Keratinocyte (primary cell): ENCODE measurements around the gene TBC1D8. TPM values are rescaled to one million over a fixed set of nuclear protein-coding genes. Genes with fewer than 3 reads are reported as not detected.

ENCODE experiments used
- DNase-seq: peaks from one replicate; pipeline ENCODE4 v3.0.0-alpha.2; 2011; ENCODE audit warnings: low read depth, missing footprints, low spot score
- FAIRE-seq: peaks from 2 replicates; lab custom pipeline; 2011; peaks lifted over from hg19 to GRCh38; lab: Jason Lieb, UNC
- H2AFZ ChIP-seq: 2 replicates; pipeline ENCODE4 v1.6.0; 2012; ENCODE audit warnings: low read length, control low read depth, inconsistent platforms; ENCODE audit not compliant: control insufficient read depth
- H3K27ac ChIP-seq: 2 replicates; pipeline ENCODE4 v1.5.1; 2011; ENCODE audit warnings: low read length; ENCODE audit not compliant: control insufficient read depth, insufficient read depth
- H3K27me3 ChIP-seq: 3 replicates; pipeline ENCODE4 v1.6.0; 2011; ENCODE audit warnings: low read length; ENCODE audit not compliant: control insufficient read depth, insufficient read depth; ENCODE audit errors: extremely low read depth
- H3K36me3 ChIP-seq, 2 experiments: 2 replicates in 1 of 2; 3 replicates in 1 of 2; pipeline ENCODE4 v1.5.1; 2011; ENCODE audit warnings: low read length in 2 of 2, mild to moderate bottlenecking in 1 of 2; ENCODE audit not compliant: control insufficient read depth in 2 of 2, insufficient read depth in 2 of 2; ENCODE audit errors: extremely low read depth in 1 of 2
- H3K4me1 ChIP-seq: 3 replicates; pipeline ENCODE4 v1.5.1; 2011; ENCODE audit warnings: low read length; ENCODE audit not compliant: control insufficient read depth, insufficient read depth; ENCODE audit errors: extremely low read depth
- H3K4me2 ChIP-seq: 3 replicates; pipeline ENCODE4 v1.6.0; 2011; ENCODE audit warnings: low read depth, low read length; ENCODE audit not compliant: control insufficient read depth, insufficient read depth; ENCODE audit errors: extremely low read depth
- H3K4me3 ChIP-seq, 3 experiments: fragments of 200-600 bp in 1 of 3; sonication (generic) in 1 of 3; 2 replicates in 2 of 3; 3 replicates in 1 of 3; pipeline ENCODE4 v1.5.1; 2011 to 2016; ENCODE audit warnings: low read length in 3 of 3, mild to moderate bottlenecking in 3 of 3, control low read depth in 2 of 3, inconsistent platforms in 1 of 3, low read depth in 1 of 3, mixed read lengths in 1 of 3, mixed run types in 1 of 3, moderate library complexity in 1 of 3; ENCODE audit not compliant: control insufficient read depth in 2 of 3, insufficient read depth in 2 of 3; ENCODE audit errors: extremely low read depth in 1 of 3
- H3K79me2 ChIP-seq: 2 replicates; pipeline ENCODE4 v1.6.0; 2012; ENCODE audit warnings: low read length; ENCODE audit not compliant: control insufficient read depth, insufficient read depth
- H3K9ac ChIP-seq: 3 replicates; pipeline ENCODE4 v1.6.0; 2011; ENCODE audit warnings: low read length; ENCODE audit not compliant: control insufficient read depth, insufficient read depth; ENCODE audit errors: extremely low read depth
- H3K9me1 ChIP-seq: 3 replicates; pipeline ENCODE4 v1.6.0; 2011; ENCODE audit warnings: low read length; ENCODE audit not compliant: control insufficient read depth, insufficient read depth; ENCODE audit errors: extremely low read depth
- H3K9me3 ChIP-seq: 2 replicates; pipeline ENCODE4 v1.5.1; 2012; ENCODE audit warnings: low read depth, low read length; ENCODE audit not compliant: control insufficient read depth
- H4K20me1 ChIP-seq: 3 replicates; pipeline ENCODE4 v1.6.0; 2011; ENCODE audit warnings: low read length; ENCODE audit not compliant: control insufficient read depth, insufficient read depth; ENCODE audit errors: extremely low read depth
- CTCF ChIP-seq, 3 experiments: IDR thresholded peaks in 1 of 3; conservative IDR thresholded peaks in 1 of 3; optimal IDR thresholded peaks in 1 of 3; 2 replicates in 2 of 3; 3 replicates in 1 of 3; pipeline versions ENCODE3 to v1.5.1; 2011; ENCODE audit warnings: low read length in 3 of 3, mild to moderate bottlenecking in 3 of 3, moderate library complexity in 2 of 3, control low read depth in 1 of 3, inconsistent platforms in 1 of 3; ENCODE audit not compliant: insufficient read depth in 2 of 3; ENCODE audit errors: extremely low read depth in 1 of 3
- EZH2 ChIP-seq: IDR thresholded peaks from one replicate; pipeline ENCODE4 v1.6.1; 2012; ENCODE audit warnings: inconsistent platforms, mild to moderate bottlenecking, low read length, moderate library complexity
- dilution Hi-C: fragments of 300-500 bp; cut with MboI; formaldehyde crosslinking; loops from one replicate; pipeline ENCODE4 v1.7.0; 2020; ENCODE audit warnings: low sequenced_read_pairs; ENCODE audit not compliant: extremely low pct_ligation_motif_present
- polyA plus RNA-seq, 5 experiments: library from polyadenylated mRNA; depleted of rRNA in 3 of 5; stranded (reverse) in 3 of 5; stranded (forward) in 1 of 5; unstranded in 1 of 5; fragments of >200 nt; gene quantifications; 1 replicate in 1 of 5; 2 replicates in 3 of 5; 3 replicates in 1 of 5; pipeline versions ENCODE4 v1.2.1 to v1.2.3, GENCODE V29; 2011 to 2012; ENCODE audit warnings: missing spikeins in 2 of 5, low read depth in 1 of 5, low replicate concordance in 1 of 5

The TBC1D8 gene
- polyA plus RNA-seq, 1 donor (not counting 4 experiments of a cell fraction or from before 2014, with no cell fraction given), result 13.8 TPM

GRCh38 chr2:101081375-101081907 is 69.7 kb downstream of the TBC1D8 start:
- dilution Hi-C loops, result no loop called here
- DNase-seq (no peak), FAIRE-seq (no peak)
- no peaks in the 10 kb centered on the region for H3K4me1 ChIP-seq
- H4K20me1 ChIP-seq, result no peaks in the 10 kb centered on the region
- H3K27ac ChIP-seq, result peak overlapping the region; percentile 25
- no peaks in the 10 kb centered on the region for H3K9me1 ChIP-seq
- no peak overlapping the region for H3K4me2 ChIP-seq
- H2AFZ ChIP-seq, result no peak overlapping the region
- H3K4me3 ChIP-seq, result no peak overlapping the region
- no peaks in the 10 kb centered on the region for H3K9me3 ChIP-seq
- no peaks in the 10 kb centered on the region for H3K27me3 ChIP-seq
- H3K79me2 ChIP-seq, result peaks cover 4% of the 10 kb centered on the region
- peaks cover 0 to 4% of the 10 kb centered on the region in 2 experiments for H3K36me3 ChIP-seq
- no peak overlapping the region for H3K9ac ChIP-seq
- TF ChIP-seq CTCF (optimal IDR thresholded peaks at IDR 0.05 in 1 of 3, IDR thresholded peaks at IDR 0.05 in 1 of 3, conservative IDR thresholded peaks at IDR 0.05 in 1 of 3; ENCODE audit: extremely low read depth in 1 of 3, insufficient read depth in 2 of 3, low read length in 3 of 3) (no peak), EZH2 (no peak)

DNA sequence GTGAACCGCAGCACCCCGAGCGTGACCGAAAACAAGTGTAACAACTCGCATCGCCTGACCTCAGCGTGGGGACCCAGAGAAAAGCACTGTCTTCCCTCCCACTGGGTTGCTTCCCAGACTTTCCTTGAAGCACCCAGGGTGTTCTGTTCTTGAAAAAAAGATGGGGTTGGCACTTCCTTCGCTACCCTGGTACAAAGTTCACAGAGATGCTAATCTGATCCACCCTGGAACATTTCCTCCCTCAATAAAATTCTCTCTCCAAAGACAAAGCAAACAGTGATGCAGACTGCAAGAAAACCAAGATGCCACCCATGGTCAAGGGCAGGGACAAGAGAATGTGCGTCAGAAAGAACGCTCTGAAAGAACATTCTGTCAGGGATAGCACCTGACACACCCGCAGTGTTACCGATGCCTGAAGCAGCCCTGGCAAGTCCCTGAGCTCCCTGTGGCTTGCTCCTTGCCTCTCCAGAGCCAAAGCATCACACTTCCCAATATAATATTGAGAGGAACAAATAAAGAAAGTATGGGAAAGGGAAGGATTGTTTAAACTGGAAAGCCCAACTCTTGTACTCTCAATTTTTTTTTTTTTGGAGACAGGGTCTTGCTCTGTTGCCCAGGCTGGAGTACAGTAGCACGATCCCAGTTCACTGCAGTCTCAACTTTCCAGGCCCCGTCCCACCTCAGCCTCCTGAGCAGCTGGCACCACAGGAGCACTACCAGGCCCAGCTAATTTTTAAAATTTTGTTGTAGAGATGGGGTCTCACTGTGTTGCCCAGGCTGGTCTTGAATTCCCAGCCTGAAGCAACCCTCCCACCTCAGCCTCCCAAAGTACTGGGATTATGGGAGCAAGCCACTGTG is 70.7 kb downstream of the TBC1D8 start:
- Histone ChIP-seq H3K4me1 (no peaks in the 10 kb centered on the region), H3K9ac (peak overlapping the region; percentile 19), H3K36me3 (peaks cover 0 to 2% of the 10 kb centered on the region in 2 experiments), H2AFZ (no peak overlapping the region), H3K27me3 (no peaks in the 10 kb centered on the region), H4K20me1 (no peaks in the 10 kb centered on the region), H3K9me1 (no peaks in the 10 kb centered on the region), H3K4me2 (no peak overlapping the region), H3K9me3 (no peaks in the 10 kb centered on the region), H3K79me2 (peaks cover 4% of the 10 kb centered on the region), H3K4me3 (no peak overlapping the region), H3K27ac (no peak overlapping the region)
- no peak for TF ChIP-seq CTCF (optimal IDR thresholded peaks at IDR 0.05 in 1 of 3, IDR thresholded peaks at IDR 0.05 in 1 of 3, conservative IDR thresholded peaks at IDR 0.05 in 1 of 3; ENCODE audit: extremely low read depth in 1 of 3, insufficient read depth in 2 of 3, low read length in 3 of 3)
- no peak for TF ChIP-seq EZH2
- FAIRE-seq (no peak), DNase-seq (no peak)
- dilution Hi-C loops, result no loop called here
